Epidermal melanocyte (primary cell): ENCODE data around the gene ARHGEF16.

Experiments used
- DNase-seq: peaks from one replicate; pipeline ENCODE4 v3.0.0; 2011; ENCODE audit warnings: low spot score; ENCODE audit not compliant: insufficient read length

The ARHGEF16 gene

DNA sequence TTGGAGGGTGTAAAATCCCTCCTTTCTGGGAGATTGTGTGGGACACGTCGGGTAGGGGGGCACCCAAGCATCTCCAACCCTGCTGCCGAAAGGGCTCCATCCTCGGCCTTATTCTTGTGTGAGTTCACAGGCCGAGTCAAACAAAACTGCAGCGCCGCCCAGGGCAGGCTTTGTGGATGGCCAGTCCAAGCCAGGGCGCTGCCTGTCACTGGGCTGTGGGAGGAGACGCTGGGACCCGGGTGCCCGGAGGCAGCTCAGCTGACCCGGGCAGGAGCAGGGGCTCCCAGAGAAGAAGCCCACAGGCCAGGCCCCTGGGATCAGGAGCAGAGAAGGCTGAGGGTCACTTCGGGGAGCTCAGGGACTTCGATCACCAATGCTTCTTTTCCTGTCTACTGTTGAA lies 31.8 kb upstream of the ARHGEF16 start:
- no peak for DNase-seq

DNA sequence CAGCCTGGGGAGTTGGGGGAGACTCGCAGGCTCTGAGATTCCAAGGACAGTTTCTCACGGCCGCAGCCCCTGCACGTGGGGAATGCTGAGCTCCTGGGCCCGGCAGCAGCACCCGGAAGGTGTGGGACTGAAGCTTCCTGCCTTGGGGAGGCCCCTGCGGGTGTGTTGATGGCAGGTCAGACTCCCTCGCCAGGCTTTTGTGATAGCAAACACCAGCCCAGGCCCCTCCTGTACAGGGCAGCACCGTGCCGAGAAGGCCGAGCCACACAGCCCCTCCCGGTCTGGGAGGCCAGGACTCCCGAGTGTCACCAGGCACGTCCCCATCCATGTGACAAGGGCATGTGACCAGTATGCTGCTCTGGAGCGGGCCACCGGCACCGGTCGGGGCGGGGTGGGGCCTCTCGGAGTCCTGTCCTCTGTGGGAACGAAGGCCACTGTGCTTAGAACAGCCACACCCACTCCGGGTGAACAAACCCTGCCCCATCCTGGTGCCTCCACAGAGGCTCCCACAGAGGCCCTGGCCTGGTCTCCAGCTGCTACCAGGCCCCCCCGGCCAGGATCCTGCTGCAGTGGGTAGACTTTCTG lies 31.1 kb upstream of the ARHGEF16 start:
- DNase-seq = no peak

DNA sequence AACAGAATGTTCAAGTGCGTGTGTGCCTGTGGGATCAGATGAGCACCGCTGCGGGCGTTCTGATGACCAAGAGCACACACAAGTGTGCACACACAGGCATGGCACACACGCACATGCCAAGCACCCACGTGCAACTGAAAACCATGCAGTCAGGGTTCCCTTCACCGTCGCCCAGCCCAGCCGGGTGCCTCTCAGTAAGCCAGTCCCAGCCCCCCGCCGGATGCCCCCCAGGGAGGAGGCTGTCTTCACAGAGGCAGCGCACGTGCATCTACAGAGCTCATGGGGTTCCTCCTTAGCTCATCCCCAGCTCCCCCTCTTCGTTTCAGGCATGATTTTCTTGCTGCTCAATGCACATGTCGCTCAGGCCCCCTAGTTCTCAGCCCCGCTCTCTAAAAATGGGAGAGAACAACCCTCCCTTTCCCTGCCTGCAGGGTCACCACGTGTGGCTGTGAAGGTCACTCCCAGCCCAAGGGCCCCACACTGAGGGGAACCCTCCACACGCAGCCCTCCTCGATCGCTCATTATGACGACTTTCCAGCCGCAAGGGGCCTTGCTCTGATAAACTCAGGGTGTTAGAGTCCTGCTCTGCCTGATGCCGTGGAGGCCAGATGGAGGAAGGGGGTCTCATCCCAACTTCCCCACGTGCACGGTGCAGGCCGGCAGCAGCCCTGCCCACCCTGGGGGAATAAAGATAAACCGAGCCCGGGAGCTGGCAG lies 30.4 kb upstream of the ARHGEF16 start:
- DNase-seq = no peak

DNA sequence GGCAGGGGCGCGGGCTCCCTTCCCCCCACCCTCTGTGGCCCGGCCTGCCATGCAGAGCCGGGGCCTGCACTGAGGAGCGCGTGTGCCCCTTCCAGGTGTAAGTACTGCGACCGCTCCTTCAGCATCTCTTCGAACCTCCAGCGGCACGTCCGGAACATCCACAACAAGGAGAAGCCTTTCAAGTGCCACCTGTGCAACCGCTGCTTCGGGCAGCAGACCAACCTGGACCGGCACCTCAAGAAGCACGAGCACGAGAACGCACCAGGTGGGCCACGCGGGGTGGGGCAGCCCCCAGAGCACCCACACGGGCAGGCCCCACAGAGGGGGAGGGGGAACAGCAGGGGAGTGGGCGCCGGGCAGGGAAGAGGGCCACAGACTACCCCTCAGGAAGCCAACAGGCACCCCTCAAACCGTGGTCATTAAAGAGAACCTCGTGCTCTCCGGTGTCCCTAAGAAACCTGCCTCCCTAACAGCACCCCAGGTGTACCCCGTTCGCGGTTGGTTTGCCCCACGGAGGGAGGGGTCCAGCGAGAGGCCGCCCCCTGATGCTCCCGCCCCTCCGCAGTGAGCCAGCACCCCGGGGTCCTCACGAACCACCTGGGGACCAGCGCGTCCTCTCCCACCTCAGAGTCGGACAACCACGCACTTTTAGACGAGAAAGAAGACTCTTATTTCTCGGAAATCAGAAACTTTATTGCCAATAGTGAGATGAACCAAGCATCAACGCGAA lies 28.8 kb upstream of the ARHGEF16 start:
- DNase-seq = no peak

DNA sequence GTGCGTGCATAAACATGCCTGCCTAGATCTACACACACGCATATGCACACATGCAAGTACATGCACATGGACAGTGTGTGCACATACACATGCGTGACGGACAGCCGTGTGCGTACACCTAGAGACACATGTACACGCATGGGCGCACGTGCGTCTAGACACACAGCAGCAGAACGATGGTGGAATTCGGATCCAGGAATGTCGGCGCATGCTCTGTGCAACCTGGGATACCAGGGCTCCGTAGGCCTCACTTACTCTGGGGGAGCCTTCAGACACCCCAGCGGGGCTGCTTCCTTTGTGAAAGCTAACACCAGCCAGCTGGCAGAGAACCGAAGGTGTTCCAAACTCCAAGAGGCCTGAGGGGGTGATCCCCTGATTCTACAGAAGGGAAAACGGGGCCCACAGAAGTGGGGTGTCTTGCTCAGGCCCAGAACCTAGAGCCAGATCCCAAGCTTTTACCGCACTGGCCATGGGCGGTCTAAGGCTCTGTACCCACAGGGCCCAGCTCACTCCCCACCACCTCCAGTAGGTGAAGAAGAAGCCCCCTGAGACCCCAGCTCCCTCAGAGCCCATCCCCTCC lies 27.4 kb upstream of the ARHGEF16 start:
- no peak for DNase-seq

DNA sequence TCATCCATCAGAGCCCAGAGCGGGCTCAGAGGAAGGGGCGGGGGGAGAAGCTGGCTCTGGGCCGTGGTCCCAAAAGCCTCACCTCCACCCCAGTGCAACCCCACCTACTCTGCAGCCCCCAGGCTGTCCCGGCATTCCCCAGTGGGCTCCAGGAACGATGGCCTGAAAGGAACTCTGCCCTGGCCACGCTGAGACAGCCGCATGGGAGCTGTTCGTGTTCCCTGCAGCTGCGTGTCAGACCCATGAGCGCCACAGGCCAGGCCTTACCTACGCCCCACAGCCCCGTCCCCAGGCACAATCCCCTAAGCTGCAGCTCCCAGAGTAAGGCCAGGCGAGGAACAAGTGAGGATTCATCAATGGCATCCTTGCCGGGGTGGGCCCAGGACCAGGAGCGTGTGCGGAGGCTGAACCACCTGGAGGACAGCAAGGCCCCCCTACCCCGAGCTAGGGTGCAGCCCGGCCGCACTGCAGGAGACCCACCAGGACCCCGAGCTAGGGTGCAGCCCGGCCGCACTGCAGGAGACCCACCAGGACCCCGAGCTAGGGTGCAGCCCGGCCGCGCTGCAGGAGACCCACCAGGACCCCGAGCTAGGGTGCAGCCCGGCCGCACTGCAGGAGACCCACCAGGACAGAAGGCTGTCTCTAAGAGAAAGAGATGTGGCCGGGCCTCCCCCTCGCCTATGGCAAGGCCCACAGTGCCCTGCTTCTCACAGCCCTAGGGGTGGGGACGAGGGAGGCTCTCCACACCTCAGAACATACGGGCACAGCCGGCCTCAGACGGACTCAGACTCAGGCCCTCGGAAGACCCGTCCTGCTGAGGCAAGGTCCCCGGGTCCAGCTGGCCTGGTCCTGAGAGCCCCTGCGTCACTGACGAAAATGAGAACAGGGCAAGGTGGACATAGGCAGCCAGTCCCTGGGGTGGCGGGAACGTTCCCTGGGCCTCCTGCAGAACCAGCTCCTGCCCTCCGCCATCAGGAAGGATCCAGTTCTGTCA lies 26.5 kb upstream of the ARHGEF16 start:
- DNase-seq = no peak

DNA sequence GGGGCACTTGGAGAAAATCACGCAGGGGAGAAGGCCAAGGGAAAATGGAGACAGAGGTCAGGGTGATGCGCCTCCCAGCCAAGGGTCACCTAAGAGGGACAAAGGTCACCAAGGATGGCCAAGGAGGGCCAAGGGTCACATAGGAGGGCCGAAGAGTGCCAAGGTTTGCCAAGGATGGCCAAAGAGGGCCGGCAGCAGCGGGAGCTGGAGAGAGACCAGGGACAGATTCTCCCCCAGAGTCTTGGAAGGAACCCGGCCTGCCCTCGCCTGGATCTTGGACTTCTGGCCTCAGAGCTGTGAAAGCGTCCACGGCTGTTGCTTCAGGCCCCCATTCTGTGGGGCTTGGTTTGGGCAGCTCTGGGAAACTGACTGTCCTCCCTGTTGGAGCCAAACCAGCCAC lies 25.6 kb upstream of the ARHGEF16 start:
- no peak for DNase-seq

DNA sequence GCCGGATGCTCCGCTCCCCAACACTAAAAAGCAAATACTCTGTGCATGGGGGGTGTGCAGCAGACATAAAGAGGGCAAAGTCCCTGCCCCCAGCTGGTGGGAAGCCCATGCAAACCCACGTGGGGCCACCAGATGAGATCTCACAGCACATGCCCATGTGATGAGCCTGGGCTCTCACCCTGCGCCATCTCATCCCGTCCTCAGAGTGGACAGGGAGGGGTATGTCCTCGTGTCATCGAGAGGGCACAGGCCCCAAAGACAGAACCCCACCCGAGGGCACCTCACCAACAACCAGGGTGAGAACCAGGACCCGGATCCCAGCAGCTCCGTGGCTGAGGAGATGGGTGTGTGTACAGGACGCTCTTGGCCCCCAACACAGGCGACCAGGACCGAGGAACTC lies 25.1 kb upstream of the ARHGEF16 start:
- DNase-seq = no peak

DNA sequence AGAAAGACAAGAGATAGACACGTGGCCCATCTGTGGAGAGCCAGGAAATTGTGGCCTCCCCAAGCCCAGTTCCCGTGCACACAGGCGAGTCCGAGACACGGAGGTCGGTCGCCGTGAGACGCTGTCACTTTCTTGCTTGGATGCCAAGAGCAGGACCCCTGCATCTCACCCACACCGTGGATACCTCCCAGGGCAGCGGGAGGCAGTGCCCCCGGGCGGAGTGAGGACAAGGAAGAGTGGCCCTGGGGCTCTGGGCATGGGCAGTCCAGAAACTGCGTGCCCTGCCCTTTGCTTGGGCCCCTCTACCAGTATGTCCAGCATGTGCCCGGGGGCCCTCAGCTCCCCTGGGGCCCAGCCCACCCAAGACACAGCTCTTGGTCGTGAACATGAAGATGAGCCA lies 24.7 kb upstream of the ARHGEF16 start:
- no peak for DNase-seq

DNA sequence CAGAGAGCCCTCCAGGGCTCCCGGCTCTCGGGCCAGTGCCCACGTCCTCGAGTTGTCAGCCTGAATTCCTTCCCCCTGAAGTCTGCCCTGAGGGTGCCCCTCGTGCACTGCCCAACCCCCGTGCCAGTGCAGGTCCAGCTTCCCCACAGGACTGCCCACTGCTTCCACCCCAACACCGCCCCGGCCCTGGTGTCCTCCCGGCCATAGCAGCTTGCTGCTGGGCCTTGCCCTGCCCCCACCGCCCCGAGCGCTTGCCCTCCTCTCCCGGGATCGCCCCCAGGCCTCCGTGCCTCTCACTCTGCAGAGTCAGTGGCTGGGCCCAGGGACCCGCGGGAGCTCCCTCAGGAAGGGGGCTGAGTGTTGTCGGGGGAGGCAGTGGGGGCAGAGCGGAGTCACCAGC lies 24.1 kb upstream of the ARHGEF16 start:
- DNase-seq = no peak

DNA sequence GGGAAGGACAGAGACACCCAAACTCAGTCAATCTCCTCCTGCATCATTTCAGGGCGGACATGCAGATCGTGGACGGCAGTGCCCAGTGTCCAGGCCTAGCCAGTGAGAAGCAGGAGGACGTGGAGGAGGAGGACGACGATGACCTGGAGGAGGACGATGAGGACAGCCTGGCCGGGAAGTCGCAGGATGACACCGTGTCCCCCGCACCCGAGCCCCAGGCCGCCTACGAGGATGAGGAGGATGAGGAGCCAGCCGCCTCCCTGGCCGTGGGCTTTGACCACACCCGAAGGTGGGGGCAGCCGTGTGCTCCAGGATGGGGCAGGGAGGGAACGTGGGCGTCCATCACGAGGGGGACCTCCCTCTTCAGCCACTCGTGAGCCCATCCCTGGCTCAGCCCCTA lies 23.6 kb upstream of the ARHGEF16 start:
- no peak for DNase-seq

DNA sequence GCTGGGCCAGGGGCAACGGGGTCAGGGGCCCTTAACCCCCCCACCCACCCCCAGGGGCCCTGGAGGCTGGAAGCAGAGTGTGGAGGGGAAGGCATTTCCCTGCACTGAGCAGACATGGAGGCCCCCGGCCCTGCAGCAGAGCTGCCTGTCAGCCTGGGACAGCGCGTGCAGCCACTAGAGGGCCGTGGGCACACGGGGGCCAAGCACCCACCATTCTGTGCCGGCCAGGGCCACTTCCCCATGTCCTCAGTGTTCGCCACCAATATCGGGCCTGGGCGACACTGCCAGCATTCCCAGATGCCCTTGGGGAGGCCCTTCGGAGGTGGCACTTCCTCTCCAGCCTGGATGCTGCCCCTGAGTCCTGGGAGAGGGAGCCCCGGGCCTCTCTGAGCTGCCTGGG lies 23.2 kb upstream of the ARHGEF16 start:
- no peak for DNase-seq

DNA sequence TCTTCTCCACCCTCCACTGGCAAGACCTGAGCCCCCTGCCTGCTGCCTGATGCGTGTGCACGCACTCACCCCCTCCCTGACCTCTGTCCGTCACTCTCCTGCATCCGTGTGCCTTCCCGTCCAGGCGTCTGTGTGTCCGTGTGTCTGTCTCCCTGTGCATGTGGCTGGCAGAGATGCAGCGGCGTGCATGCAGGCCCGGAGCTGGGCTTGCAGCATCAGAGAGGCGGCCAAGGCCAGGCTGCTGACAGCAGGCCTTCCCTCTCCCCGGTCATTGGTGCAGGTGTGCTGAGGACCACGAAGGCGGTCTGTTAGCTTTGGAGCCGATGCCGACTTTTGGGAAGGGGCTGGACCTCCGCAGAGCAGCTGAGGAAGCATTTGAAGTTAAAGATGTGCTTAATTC lies 22.8 kb upstream of the ARHGEF16 start:
- DNase-seq = no peak

DNA sequence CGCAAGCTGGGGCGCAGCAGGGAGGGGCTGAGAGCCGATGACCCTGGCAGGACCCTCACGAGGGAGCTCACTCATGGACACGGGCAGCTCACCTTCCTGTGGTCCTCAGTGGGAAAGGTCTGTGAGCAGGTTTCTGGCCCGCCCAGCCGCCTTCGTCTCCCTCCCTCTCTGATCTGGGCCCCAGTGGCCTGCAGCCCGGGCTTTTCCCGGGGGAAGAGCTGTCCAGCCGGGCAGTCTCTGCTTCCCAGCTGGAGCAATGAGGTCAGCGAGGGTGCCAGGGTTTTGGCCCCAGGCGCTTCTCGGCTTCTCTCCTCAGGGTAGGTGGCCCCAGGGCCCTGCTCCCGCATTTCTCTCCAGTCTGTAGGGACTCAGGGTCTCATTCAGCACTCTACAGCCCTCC lies 22.2 kb upstream of the ARHGEF16 start:
- DNase-seq = no peak

DNA sequence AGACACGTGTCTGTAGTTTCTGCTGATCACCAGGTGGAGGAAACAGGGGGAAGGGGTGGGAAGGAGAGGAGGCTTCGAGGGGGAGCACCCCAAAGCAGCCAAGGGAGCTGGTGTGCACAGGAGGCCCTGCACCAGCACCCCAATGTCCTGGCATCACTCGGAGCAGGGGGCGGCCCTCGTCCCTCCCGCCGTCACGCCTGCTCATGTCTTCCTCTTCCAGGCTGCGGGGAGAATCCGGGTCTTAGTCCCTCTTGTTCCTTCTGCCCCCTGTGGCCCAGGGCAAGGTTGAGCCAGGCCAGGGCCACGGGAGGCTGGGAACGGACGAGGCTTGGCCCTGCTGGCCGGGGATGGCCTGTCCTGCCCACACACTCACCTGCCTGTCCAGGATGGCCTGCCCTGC lies 21.4 kb upstream of the ARHGEF16 start:
- DNase-seq = no peak

DNA sequence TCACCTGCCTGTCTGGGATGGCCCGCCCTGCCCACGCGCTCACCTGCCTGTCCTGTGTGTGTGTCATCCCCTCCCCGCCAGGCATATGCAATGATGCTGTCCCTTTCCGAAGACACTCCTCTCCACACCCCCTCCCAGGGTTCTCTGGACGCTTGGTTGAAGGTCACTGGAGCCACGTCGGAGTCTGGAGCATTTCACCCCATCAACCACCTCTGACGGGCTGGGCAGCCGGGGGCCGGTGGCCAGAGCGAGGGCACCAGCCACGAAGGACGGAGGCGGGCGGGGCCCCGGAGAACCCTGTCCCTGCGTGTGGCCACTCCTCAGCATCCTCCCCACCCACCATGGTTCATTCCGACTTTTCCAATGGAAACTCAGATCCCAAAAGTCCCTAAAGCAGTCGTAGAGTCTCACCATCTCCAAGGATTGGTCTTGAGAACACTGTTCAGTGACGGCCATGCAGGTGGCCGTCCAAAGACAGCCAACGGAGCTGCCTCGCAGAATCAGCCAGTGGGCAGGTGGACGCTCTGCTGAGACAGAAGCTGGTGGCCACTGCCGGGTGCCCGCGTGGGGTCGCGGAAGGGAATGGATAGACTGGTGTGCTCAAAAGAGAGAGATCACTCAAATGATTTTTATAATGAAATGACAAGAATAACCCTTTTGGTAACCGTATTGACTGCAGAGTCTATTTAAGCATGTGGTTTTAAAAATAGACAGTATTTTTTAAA lies 20.7 kb upstream of the ARHGEF16 start:
- no peak for DNase-seq

DNA sequence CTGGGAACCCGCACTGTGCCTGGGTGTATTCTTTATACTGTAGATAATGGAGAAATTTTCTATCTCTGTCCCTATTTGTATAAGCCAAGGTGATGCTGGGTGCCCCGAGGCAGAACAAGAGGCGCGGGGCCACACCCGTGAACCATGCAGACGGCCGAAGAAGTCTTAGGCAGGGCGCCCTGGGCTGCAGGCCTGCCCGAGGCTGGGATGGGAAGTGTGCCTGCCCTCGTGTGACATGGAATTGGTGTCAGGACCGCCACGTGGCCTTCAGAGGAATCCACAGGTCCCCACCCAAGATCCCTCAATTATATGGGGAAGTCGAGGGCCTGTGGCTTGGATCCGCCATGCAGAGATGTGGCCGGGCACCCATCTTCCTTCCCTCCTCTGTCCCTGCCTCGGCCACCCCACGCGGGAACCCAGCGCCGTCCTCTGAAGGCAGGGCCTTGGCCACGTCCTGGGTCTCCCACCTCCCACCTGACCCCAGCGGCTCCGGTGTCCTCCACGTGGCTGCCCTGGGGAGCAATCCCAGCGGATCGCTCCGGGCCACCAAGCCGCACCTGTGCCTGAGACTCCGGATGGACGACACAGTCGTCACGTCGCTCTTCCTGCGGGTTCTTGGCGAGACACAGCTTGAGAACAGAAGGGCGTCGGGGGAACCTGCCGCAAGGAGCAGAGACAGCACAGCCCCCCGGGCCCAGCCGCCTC lies 19.9 kb upstream of the ARHGEF16 start:
- DNase-seq = no peak

DNA sequence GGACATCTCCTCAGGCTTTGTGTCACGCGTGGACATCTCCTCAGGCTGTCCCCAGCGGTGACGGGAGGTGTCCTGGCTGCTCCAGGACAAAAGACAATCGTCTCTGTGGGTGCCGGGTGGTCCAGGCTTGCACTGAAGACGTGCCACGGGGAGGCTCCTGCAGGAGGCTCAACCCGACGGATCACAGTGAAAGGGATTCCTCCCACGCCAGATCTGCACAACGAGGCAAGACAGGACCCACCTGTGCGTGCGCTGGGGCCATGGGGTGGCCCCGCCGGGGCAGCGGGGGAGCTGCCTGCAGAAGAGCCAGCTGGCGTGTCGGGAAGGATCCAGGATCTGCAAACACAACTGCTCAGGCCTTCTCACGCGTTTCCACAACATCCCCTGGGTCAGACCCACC lies 18.8 kb upstream of the ARHGEF16 start:
- no peak for DNase-seq

DNA sequence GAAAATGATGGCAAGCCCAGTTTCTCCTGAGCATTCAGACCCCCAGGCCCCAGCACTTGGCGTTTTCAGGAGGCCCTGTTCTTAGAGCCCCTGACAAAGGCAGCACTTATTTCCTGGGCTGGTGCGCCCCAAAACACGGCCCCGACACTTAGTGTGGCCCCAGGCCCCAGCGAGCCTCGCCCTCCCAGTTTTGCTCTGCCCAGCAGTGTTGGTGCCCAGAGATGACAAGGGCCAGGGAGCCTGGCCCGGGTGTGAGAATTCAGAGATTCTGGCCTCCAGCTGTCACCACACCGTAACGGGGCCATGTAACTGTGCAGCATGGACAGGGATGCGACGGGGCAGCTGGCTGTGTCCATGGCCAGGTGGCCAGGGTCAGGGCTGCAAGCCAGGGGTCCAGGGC lies 18.0 kb upstream of the ARHGEF16 start:
- DNase-seq = no peak

DNA sequence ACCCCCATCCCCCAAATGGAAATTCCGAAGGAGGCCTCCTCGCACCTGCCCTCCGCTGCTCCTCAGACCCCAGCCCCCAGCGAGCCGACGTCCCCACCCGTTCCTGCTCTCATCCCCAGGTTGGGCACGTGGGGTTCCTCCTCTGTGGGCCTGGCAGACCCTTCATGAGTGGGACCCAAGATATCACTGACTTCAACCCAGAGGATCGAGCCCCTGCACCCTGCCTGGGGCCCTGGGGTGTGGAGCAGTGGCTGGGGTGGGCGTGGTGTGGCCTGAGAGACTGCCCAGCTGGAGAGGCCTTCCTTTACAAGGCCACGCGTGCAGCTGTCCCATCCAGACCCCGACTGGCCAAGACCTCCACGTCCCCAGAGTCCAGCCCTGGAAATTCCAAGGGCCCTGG lies 17.6 kb upstream of the ARHGEF16 start:
- no peak for DNase-seq
